HL-60 (cell line): ENCODE measurements around the gene EIF4EBP2.

ENCODE experiments used
- DNase-seq, 2 experiments: peaks; one replicate each; pipeline ENCODE4 v3.0.0-alpha.2; 2010 to 2020; ENCODE audit warnings: low read depth in 1 of 2, low spot score in 1 of 2
- H3K27ac ChIP-seq: fragments of 250-450 bp; sonication (Bioruptor Pico); replicated peaks from 2 replicates; pipeline ENCODE4 v1.5.1; 2020; ENCODE audit warnings: mild to moderate bottlenecking, moderate library complexity
- H3K27me3 ChIP-seq: fragments of 250-450 bp; sonication (Bioruptor Pico); 2 replicates; pipeline ENCODE4 v1.5.1; 2021; ENCODE audit warnings: mild to moderate bottlenecking, moderate library complexity; ENCODE audit not compliant: insufficient read depth, poor library complexity, severe bottlenecking
- H3K4me3 ChIP-seq: replicated peaks from 2 replicates; pipeline ENCODE4 v1.5.1; 2011; ENCODE audit warnings: mild to moderate bottlenecking, control low read depth, low read length; ENCODE audit not compliant: insufficient read depth
- GABPA ChIP-seq: IDR thresholded peaks from 2 replicates; pipeline ENCODE4 v1.6.1; 2012; ENCODE audit warnings: low read depth
- POLR2AphosphoS5 ChIP-seq: IDR thresholded peaks from 2 replicates; pipeline ENCODE4 v1.6.1; 2012; ENCODE audit warnings: low read depth
- SPI1 ChIP-seq: IDR thresholded peaks from 2 replicates; pipeline ENCODE4 v1.6.1; 2012; ENCODE audit warnings: low read depth, mild to moderate bottlenecking, borderline replicate concordance
- TF ChIP-seq, protein P1 (sequence below): IDR thresholded peaks from 2 replicates; pipeline ENCODE4 v1.6.1; 2012; ENCODE audit warnings: low read depth; ENCODE audit not compliant: insufficient replicate concordance
- TF ChIP-seq, protein P2 (sequence below): IDR thresholded peaks from one replicate; pipeline ENCODE4 v1.5.1; 2011; ENCODE audit warnings: low read length, control low read depth, inconsistent platforms; ENCODE audit not compliant: insufficient read depth

EIF4EBP2 gene

DNA sequence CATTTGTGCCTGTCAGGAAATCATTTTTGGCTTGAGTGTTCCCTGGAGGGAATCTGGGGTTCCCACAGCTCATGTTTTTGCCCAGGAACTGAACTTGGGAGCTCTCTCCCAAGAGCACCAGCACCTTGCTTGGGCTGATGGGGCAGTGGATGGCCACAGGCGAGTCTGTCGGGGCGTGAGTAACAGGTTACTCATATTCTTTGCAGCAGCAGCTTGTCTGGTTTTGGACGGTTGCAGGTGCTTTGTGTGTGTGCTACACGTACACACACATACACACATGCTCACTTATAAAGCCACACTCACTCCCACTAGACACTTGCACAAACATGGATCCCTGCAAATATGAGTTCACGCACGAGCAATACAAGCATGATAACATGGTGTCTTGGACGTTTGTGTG is 71.7 kb downstream of the EIF4EBP2 start:
- TF ChIP-seq SPI1, result no peak
- no peak for TF ChIP-seq POLR2AphosphoS5
- TF ChIP-seq, protein P1, sequence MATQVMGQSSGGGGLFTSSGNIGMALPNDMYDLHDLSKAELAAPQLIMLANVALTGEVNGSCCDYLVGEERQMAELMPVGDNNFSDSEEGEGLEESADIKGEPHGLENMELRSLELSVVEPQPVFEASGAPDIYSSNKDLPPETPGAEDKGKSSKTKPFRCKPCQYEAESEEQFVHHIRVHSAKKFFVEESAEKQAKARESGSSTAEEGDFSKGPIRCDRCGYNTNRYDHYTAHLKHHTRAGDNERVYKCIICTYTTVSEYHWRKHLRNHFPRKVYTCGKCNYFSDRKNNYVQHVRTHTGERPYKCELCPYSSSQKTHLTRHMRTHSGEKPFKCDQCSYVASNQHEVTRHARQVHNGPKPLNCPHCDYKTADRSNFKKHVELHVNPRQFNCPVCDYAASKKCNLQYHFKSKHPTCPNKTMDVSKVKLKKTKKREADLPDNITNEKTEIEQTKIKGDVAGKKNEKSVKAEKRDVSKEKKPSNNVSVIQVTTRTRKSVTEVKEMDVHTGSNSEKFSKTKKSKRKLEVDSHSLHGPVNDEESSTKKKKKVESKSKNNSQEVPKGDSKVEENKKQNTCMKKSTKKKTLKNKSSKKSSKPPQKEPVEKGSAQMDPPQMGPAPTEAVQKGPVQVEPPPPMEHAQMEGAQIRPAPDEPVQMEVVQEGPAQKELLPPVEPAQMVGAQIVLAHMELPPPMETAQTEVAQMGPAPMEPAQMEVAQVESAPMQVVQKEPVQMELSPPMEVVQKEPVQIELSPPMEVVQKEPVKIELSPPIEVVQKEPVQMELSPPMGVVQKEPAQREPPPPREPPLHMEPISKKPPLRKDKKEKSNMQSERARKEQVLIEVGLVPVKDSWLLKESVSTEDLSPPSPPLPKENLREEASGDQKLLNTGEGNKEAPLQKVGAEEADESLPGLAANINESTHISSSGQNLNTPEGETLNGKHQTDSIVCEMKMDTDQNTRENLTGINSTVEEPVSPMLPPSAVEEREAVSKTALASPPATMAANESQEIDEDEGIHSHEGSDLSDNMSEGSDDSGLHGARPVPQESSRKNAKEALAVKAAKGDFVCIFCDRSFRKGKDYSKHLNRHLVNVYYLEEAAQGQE, result no peak
- TF ChIP-seq, protein P2, sequence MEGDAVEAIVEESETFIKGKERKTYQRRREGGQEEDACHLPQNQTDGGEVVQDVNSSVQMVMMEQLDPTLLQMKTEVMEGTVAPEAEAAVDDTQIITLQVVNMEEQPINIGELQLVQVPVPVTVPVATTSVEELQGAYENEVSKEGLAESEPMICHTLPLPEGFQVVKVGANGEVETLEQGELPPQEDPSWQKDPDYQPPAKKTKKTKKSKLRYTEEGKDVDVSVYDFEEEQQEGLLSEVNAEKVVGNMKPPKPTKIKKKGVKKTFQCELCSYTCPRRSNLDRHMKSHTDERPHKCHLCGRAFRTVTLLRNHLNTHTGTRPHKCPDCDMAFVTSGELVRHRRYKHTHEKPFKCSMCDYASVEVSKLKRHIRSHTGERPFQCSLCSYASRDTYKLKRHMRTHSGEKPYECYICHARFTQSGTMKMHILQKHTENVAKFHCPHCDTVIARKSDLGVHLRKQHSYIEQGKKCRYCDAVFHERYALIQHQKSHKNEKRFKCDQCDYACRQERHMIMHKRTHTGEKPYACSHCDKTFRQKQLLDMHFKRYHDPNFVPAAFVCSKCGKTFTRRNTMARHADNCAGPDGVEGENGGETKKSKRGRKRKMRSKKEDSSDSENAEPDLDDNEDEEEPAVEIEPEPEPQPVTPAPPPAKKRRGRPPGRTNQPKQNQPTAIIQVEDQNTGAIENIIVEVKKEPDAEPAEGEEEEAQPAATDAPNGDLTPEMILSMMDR, result no peak
- no peak for TF ChIP-seq GABPA
- DNase-seq, result no peak
- H3K27me3 ChIP-seq, result no peaks in the 10 kb centered on the region
- no peak overlapping the region for H3K27ac ChIP-seq
- H3K4me3 ChIP-seq, result no peak overlapping the region

DNA sequence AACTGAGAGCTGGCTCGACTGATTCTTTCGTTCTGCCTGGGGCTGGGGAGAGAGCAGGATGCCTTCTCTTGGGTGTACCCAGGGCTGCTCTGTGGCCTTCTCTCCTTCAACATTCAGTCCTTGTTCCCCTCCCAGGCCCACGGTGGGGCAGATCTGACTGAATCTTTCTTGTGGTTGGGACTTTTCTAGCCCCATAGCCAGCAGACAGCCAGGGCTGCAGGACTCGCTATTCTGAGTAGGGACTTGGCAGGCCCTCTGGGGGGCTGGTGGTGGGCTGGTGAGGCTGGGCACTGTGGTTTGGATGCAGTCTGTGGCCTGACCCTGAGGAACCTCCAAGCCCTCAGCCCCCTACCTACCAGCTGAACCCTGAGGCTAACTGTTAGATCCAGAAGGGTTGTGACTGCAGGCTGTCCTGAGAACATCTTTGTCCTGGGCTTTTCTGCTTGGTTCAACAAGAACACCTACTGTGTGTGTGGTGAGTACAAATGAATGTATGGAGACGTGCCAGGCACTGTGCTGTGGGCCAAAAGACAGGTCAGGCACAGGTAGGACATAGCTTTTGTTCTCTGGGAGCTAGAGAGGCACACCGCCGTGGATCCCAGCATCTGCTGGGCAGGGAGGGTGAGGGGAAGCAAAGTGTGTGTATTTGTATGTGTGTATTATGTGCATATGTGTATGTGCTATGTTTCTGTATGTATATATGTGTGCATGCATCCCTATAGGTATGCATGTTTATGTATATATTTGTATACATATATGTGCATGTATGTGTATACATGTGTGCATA is 72.5 kb downstream of the EIF4EBP2 start:
- TF ChIP-seq POLR2AphosphoS5 (no peak), SPI1 (no peak), GABPA (no peak)
- TF ChIP-seq, protein P2, result no peak
- TF ChIP-seq, protein P1, result no peak
- no peak overlapping the region for H3K27ac ChIP-seq
- H3K4me3 ChIP-seq, result no peak overlapping the region
- H3K27me3 ChIP-seq, result no peaks in the 10 kb centered on the region
- DNase-seq, result no peak

DNA sequence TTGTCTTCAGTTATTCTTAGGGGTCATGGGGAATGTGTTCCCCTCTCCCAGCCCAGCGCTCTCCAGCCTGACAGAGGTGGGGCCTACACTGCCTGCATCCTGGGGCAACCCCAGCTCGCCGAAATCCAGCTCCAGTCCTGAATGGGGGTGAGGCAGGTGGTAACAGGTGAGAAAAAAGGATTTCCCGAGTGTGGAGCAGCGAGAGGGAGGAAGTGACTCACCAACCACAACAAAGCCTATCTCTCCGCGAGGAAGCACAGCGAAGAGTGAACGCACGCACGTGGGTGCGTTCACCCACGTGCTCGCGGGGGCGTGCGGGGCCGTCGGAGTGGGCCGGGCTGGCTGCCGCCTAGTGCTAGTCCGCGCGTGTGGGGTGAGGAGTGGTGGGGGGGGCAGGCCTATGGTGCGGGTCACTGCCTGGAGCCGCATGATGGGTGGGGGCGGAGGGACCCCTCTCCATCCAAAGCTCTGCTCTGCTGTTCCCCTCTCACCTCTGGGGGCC is 73.8 kb downstream of the EIF4EBP2 start:
- H3K27ac ChIP-seq, result peak overlapping the region; percentile 50
- DNase-seq, result peak; percentile 62 to 67
- H3K4me3 ChIP-seq, result peak overlapping the region; percentile 51
- no peaks in the 10 kb centered on the region for H3K27me3 ChIP-seq
- TF ChIP-seq, protein P2, result no peak
- TF ChIP-seq SPI1, result peak; percentile 71
